ENCODE data around the gene AMZ1.

Gene AMZ1

GRCh38 chr7:2687881-2688318 is at the start of gene AMZ1:
Gene AMZ1 (plus strand): TSS chr7:2688202. CDS start chr7:2700452, 12,250 bp downstream.
- in situ Hi-C loops (cut with MboI; ENCODE audit: low sequenced_read_pairs): loop anchor here (10.0 kb wide), 1 partner anchor 233 kb away; no protein-coding TSS in a partner anchor

- in situ Hi-C loops (cut with MboI; ENCODE audit: low sequenced_read_pairs): no loop called here
These were observed 49.6 kb upstream of the AMZ1 start for GRCh38 chr7:2638224-2638991.

GRCh38 chr7:2639181-2639681 is 48.8 kb upstream of the AMZ1 start:
- in situ Hi-C loops (cut with MboI; ENCODE audit: low sequenced_read_pairs): no loop called here

- in situ Hi-C loops (cut with MboI; ENCODE audit: low sequenced_read_pairs): no loop called here
These were observed 48.1 kb upstream of the AMZ1 start for GRCh38 chr7:2639695-2640481.

GRCh38 chr7:2640482-2640830 is 47.5 kb upstream of the AMZ1 start:
- in situ Hi-C loops (cut with MboI; ENCODE audit: low sequenced_read_pairs): no loop called here

- in situ Hi-C loops (cut with MboI; ENCODE audit: low sequenced_read_pairs): no loop called here
These were observed 47.1 kb upstream of the AMZ1 start for GRCh38 chr7:2640846-2641316.

GRCh38 chr7:2641406-2642393 is 46.3 kb upstream of the AMZ1 start:
- in situ Hi-C loops (cut with MboI; ENCODE audit: low sequenced_read_pairs): no loop called here

GRCh38 chr7:2643386-2644219 is 44.4 kb upstream of the AMZ1 start:
- in situ Hi-C loops (cut with MboI; ENCODE audit: low sequenced_read_pairs): no loop called here

GRCh38 chr7:2644220-2644561 is 43.8 kb upstream of the AMZ1 start:
- in situ Hi-C loops (cut with MboI; ENCODE audit: low sequenced_read_pairs): no loop called here

GRCh38 chr7:2644562-2645273 is 43.3 kb upstream of the AMZ1 start:
- in situ Hi-C loops (cut with MboI; ENCODE audit: low sequenced_read_pairs): no loop called here

- in situ Hi-C loops (cut with MboI; ENCODE audit: low sequenced_read_pairs): no loop called here
These were observed 42.6 kb upstream of the AMZ1 start for GRCh38 chr7:2645274-2645868.

GRCh38 chr7:2646336-2646679 is 41.7 kb upstream of the AMZ1 start:
- in situ Hi-C loops (cut with MboI; ENCODE audit: low sequenced_read_pairs): no loop called here

GRCh38 chr7:2646680-2647571 is 41.1 kb upstream of the AMZ1 start:
- in situ Hi-C loops (cut with MboI; ENCODE audit: low sequenced_read_pairs): no loop called here

GRCh38 chr7:2647594-2648172 is 40.3 kb upstream of the AMZ1 start:
- in situ Hi-C loops (cut with MboI; ENCODE audit: low sequenced_read_pairs): no loop called here

- in situ Hi-C loops (cut with MboI; ENCODE audit: low sequenced_read_pairs): no loop called here
These were observed 38.7 kb upstream of the AMZ1 start for GRCh38 chr7:2649139-2649838.

GRCh38 chr7:2649991-2650390 is 38.0 kb upstream of the AMZ1 start:
- in situ Hi-C loops (cut with MboI; ENCODE audit: low sequenced_read_pairs): no loop called here

GRCh38 chr7:2650451-2650850 is 37.6 kb upstream of the AMZ1 start:
- in situ Hi-C loops (cut with MboI; ENCODE audit: low sequenced_read_pairs): no loop called here
